Measurements from ENCODE around the gene PER2. TPM values are rescaled to one million over a fixed set of nuclear protein-coding genes. Genes with fewer than 3 reads are reported as not detected.

Gene PER2
- total and polyA plus RNA-seq, 2 of the 4 experiments (the other 2 are of a cell fraction), result 1.7 to 3.2 TPM

- in situ Hi-C loops (cut with MboI; ENCODE audit: low sequenced_read_pairs), result no loop called here
- no peak overlapping the region for H3K4ac ChIP-seq (ENCODE audit: low read depth, low read length)
- H3K36me3 ChIP-seq (ENCODE audit: control insufficient read depth, insufficient read depth, low read length), result no peaks in the 10 kb centered on the region
- H4K20me1 ChIP-seq (ENCODE audit: insufficient read depth, low read length), result no peaks in the 10 kb centered on the region
- ChIA-PET POLR2A (ENCODE audit: unreplicated experiment) (no interaction called here), CTCF (no interaction called here)
- DNase-seq (no peak), ATAC-seq (ENCODE audit: low read depth) (no peak)
- no peak overlapping the region for H2AK5ac ChIP-seq (ENCODE audit: low read depth, low read length)
- H3K14ac ChIP-seq (replicated peaks; ENCODE audit: low read depth, low read length), result no peak overlapping the region
- no peak overlapping the region for H3K9ac ChIP-seq (ENCODE audit: low read depth, low read length)
- H3K4me1 ChIP-seq (ENCODE audit: control insufficient read depth, insufficient read depth, low read length), result no peaks in the 10 kb centered on the region
- H2BK15ac ChIP-seq (ENCODE audit: low read depth, low read length), result no peak overlapping the region
- dilution Hi-C loops (cut with HindIII; ENCODE audit: low sequenced_read_pairs, unreplicated experiment), result no loop called here
- H3K56ac ChIP-seq (ENCODE audit: extremely low read depth, insufficient read depth, low read length), result no peak overlapping the region
- 0% methylated on average over 1 of the region's 2 CpGs; no CpG with 5 or more reads in 1 of the 2 experiments for WGBS, 2 experiments (ENCODE audit: extremely low coverage in 2 of 2, insufficient read length in 1 of 2)
- no peak overlapping the region for H2AK9ac ChIP-seq (replicated peaks; ENCODE audit: low read depth, low read length, poor library complexity)
- no peak overlapping the region for H2BK5ac ChIP-seq (ENCODE audit: low read depth, low read length, poor library complexity, severe bottlenecking)
- H3K4me3 ChIP-seq (ENCODE audit: insufficient read depth, low read depth, low read length), result no peak overlapping the region
- H2BK120ac ChIP-seq (ENCODE audit: low read depth, low read length), result no peak overlapping the region
- no peaks in the 10 kb centered on the region for H3K9me3 ChIP-seq (ENCODE audit: control insufficient read depth, insufficient read depth, low read length)
- H3K27me3 ChIP-seq (ENCODE audit: control insufficient read depth, insufficient read depth, low read length), result peaks cover 21% of the 10 kb centered on the region
- no peaks in the 10 kb centered on the region for H3K9me1 ChIP-seq (ENCODE audit: insufficient read depth, low read length)
- H3K18ac ChIP-seq (ENCODE audit: low read depth, low read length), result no peak overlapping the region
- no TSS peak for BruUV-seq (replicated peaks)
- no peak overlapping the region for H4K91ac ChIP-seq (ENCODE audit: insufficient read depth, low read depth, low read length)
- H3K4me2 ChIP-seq (ENCODE audit: low read depth, low read length), result no peak overlapping the region
- no peak overlapping the region for H3K27ac ChIP-seq (ENCODE audit: insufficient read depth, low read length)
- TF ChIP-seq RFX5 (IDR thresholded peaks at IDR 0.05; ENCODE audit: low read depth, low read length), result no peak
- TF ChIP-seq MAZ (IDR thresholded peaks at IDR 0.05; ENCODE audit: borderline replicate concordance, low read depth, low read length), result no peak
- no peak for TF ChIP-seq SMC3 (IDR thresholded peaks at IDR 0.05; ENCODE audit: low read depth, low read length)
- no peak for TF ChIP-seq RCOR1 (IDR thresholded peaks at IDR 0.05; ENCODE audit: insufficient replicate concordance, low read length)
- no peak for TF ChIP-seq CEBPB (IDR thresholded peaks at IDR 0.05; ENCODE audit: low read depth, low read length)
- no peak for TF ChIP-seq USF2 (IDR thresholded peaks at IDR 0.05; ENCODE audit: low read depth, low read length)
- TF ChIP-seq CTCF (conservative IDR thresholded peaks at IDR 0.05; ENCODE audit: low read depth, low read length), result no peak
- no peak for TF ChIP-seq NFE2L2 (IDR thresholded peaks at IDR 0.05; ENCODE audit: low read depth, low read length)
- no peak for TF ChIP-seq MXI1 (IDR thresholded peaks at IDR 0.05; ENCODE audit: borderline replicate concordance, low read depth, low read length)
- TF ChIP-seq CHD1 (IDR thresholded peaks at IDR 0.05; ENCODE audit: low read depth, low read length), result no peak
- no peak for TF ChIP-seq FOS (IDR thresholded peaks at IDR 0.05; ENCODE audit: low read depth, low read length)
- TF ChIP-seq ELK1 (IDR thresholded peaks at IDR 0.05; ENCODE audit: borderline replicate concordance, low read depth, low read length), result no peak
- no peak for TF ChIP-seq RAD21 (IDR thresholded peaks at IDR 0.05; ENCODE audit: low read length)
- no peak for TF ChIP-seq BHLHE40 (IDR thresholded peaks at IDR 0.05; ENCODE audit: low read depth, low read length)
- TF ChIP-seq MAFK (IDR thresholded peaks at IDR 0.05; ENCODE audit: low read depth, low read length), result no peak
- TF ChIP-seq POLR2A (IDR thresholded peaks at IDR 0.05; ENCODE audit: low read depth, low read length), result no peak
- H4K8ac ChIP-seq (ENCODE audit: low read depth in 2 of 2, low read length in 2 of 2), result no peak overlapping the region
- intact Hi-C loops (cut with micrococcal nuclease), result no loop called here
- H3K79me1 ChIP-seq (ENCODE audit: low read depth in 1 of 2, low read length in 2 of 2), result no peaks in the 10 kb centered on the region
- no peak overlapping the region for H4K5ac ChIP-seq (ENCODE audit: low read depth, low read length)
- no peak overlapping the region for H3K23ac ChIP-seq (ENCODE audit: low read depth, low read length)
- no peak overlapping the region for H2BK20ac ChIP-seq (ENCODE audit: low read depth, low read length)
- H2AFZ ChIP-seq (replicated peaks; ENCODE audit: low read length, poor library complexity), result no peak overlapping the region
Observed at GRCh38 chr2:238308177-238308576, 19.8 kb upstream of the PER2 start.

All from IMR-90 (cell line).